OCI-LY3 (cell line): ENCODE results near the gene GRK1.
A peak's percentile ranks its signal among the peaks of the same experiment; 100 is the strongest.

ENCODE experiments used
- CTCF ChIP-seq: fragments of 200-600, 300-600 bp; sonication (generic); IDR thresholded peaks from 2 replicates; pipeline ENCODE4 v1.5.1; 2014; ENCODE audit warnings: antibody characterized with exemption, low read length, low read depth
- EZH2phosphoT487 ChIP-seq: fragments of 200-600 bp; shearing (Covaris generic); IDR thresholded peaks from 2 replicates; pipeline ENCODE4 v1.6.1; 2018; ENCODE audit warnings: antibody characterized with exemption, mixed run types, low read depth

- TF ChIP-seq CTCF (peak; percentile 21), EZH2phosphoT487 (no peak)
Measured at GRCh38 chr13:113742000-113742441, 75.0 kb downstream of the GRK1 start.
